HG03432 (cell line): ENCODE data around the gene GMDS.

ENCODE experiments used
- ATAC-seq: cut with Tn5 transposase; IDR thresholded peaks from one replicate; pipeline ENCODE4 v1.9.1; 2021; ENCODE audit warnings: mild to moderate bottlenecking, moderate library complexity; ENCODE audit not compliant: unreplicated experiment

Gene GMDS

GRCh38 chr6:1735239-1735803 is 510.1 kb downstream of the GMDS start:
- ATAC-seq: no peak

- ATAC-seq: no peak
Observed at GRCh38 chr6:1730882-1731281, 514.5 kb downstream of the GMDS start.

GRCh38 chr6:1729750-1730140 is 515.7 kb downstream of the GMDS start:
- no peak for ATAC-seq

GRCh38 chr6:1729133-1729749 is 516.2 kb downstream of the GMDS start:
- no peak for ATAC-seq

GRCh38 chr6:1726341-1726768 is 519.0 kb downstream of the GMDS start:
- ATAC-seq: no peak

- ATAC-seq: no peak
Observed at GRCh38 chr6:1724616-1725015, 520.8 kb downstream of the GMDS start.

- ATAC-seq: no peak
Observed at GRCh38 chr6:1724124-1724523, 521.3 kb downstream of the GMDS start.

- no peak for ATAC-seq
Observed at GRCh38 chr6:1722801-1723200, 522.6 kb downstream of the GMDS start.

GRCh38 chr6:1720620-1721322 is 524.6 kb downstream of the GMDS start:
- ATAC-seq: no peak

GRCh38 chr6:1719922-1720321 is 525.5 kb downstream of the GMDS start:
- ATAC-seq: no peak

GRCh38 chr6:1716868-1717267 is 528.5 kb downstream of the GMDS start:
- ATAC-seq: no peak

- no peak for ATAC-seq
Observed at GRCh38 chr6:1716396-1716795, 529.0 kb downstream of the GMDS start.

GRCh38 chr6:1715336-1715735 is 530.1 kb downstream of the GMDS start:
- ATAC-seq: no peak

- ATAC-seq: no peak
Observed at GRCh38 chr6:1714654-1715053, 530.8 kb downstream of the GMDS start.

GRCh38 chr6:1713016-1713600 is 532.3 kb downstream of the GMDS start:
- no peak for ATAC-seq

- no peak for ATAC-seq
Observed at GRCh38 chr6:1712451-1712850, 533.0 kb downstream of the GMDS start.

- ATAC-seq: no peak
Observed at GRCh38 chr6:1711136-1711535, 534.3 kb downstream of the GMDS start.

GRCh38 chr6:1709234-1709641 is 536.2 kb downstream of the GMDS start:
- ATAC-seq: no peak

GRCh38 chr6:1708820-1709219 is 536.6 kb downstream of the GMDS start:
- no peak for ATAC-seq

GRCh38 chr6:1708122-1708521 is 537.3 kb downstream of the GMDS start:
- ATAC-seq: no peak

- ATAC-seq: no peak
Observed at GRCh38 chr6:1705630-1706029, 539.8 kb downstream of the GMDS start.

GRCh38 chr6:1705183-1705582 is 540.2 kb downstream of the GMDS start:
- ATAC-seq: no peak
